Right lobe of liver (tissue), 6 donors: ENCODE data around the gene CAPNS2. TPM values are rescaled to one million over a fixed set of nuclear protein-coding genes. Genes with fewer than 3 reads are reported as not detected.

Experiments
- ATAC-seq, 4 donors: fragments of 200-7000 bp; cut with Tn5 transposase; one replicate each; pipeline ENCODE4 v1.9.1; 2020; ENCODE audit warnings: mild to moderate bottlenecking in 4 of 4, moderate library complexity in 4 of 4
- DNase-seq, 3 donors: peaks; one replicate each; pipeline ENCODE4 v3.0.0-alpha.2; 2020
- H3K27ac ChIP-seq, 3 donors: fragments of 200-600 bp; one replicate each; pipeline ENCODE4 v1.8.0; 2022
- H3K27me3 ChIP-seq, 2 donors: fragments of 200-600 bp; one replicate each; pipeline ENCODE4 v1.8.0; 2022
- H3K36me3 ChIP-seq, 4 donors: fragments of 200-600 bp; sonication (generic) in 1 of 4; one replicate each; pipeline versions ENCODE4 v1.5.1 to v1.8.0; 2017 to 2022; ENCODE audit warnings: control low read depth in 1 of 4
- H3K4me1 ChIP-seq, 4 donors: fragments of 200-600 bp; sonication (generic) in 1 of 4; one replicate each; pipeline versions ENCODE4 v1.5.1 to v1.8.0; 2017 to 2022; ENCODE audit warnings: control low read depth in 1 of 4
- H3K4me3 ChIP-seq, 3 donors: fragments of 200-600 bp; one replicate each; pipeline ENCODE4 v1.8.0; 2022
- H3K9me3 ChIP-seq, 4 donors: fragments of 200-600 bp; sonication (generic) in 1 of 4; one replicate each; pipeline versions ENCODE4 v1.5.1 to v1.8.0; 2017 to 2022; ENCODE audit warnings: control low read depth in 1 of 4
- CTCF ChIP-seq, 4 donors: fragments of 200-600 bp in 3 of 4; fragments of 450-650 bp in 1 of 4; IDR thresholded peaks; one replicate each; pipeline versions ENCODE4 v1.5.1 to v1.8.0; 2016 to 2022; ENCODE audit warnings: antibody characterized with exemption in 4 of 4, mild to moderate bottlenecking in 2 of 4
- POLR2A ChIP-seq: fragments of 450-650 bp; IDR thresholded peaks from one replicate; pipeline ENCODE4 v1.6.1; 2017; ENCODE audit warnings: antibody characterized with exemption, mild to moderate bottlenecking
- WGBS: methylation state at CpG from one replicate; pipeline ENCODE4 v1.1.6; 2018; ENCODE audit warnings: low coverage, low lambda C conversion rate; ENCODE audit not compliant: insufficient coverage; ENCODE audit errors: missing lambda C conversion rate; 5-methylcytosine and 5-hydroxymethylcytosine counted together
- intact Hi-C, 2 donors: fragments of 100-400 bp; cut with DNase I; formaldehyde crosslinking; loops; one replicate each; pipeline versions ENCODE4 v1.11.2 to v1.14.1; 2022
- total RNA-seq, 6 experiments: library from RNA; depleted of rRNA in 2 of 6; stranded (reverse); fragments of >200 nt in 2 of 6; fragmentation: NEBNext Ultra II Directional in 3 of 6; extraction: Animal tissue kit (Norgen Biotek cat#: 25700) in 3 of 6; gene quantifications; one replicate each; pipeline versions ENCODE4 v1.1.0 to v1.2.4, GENCODE V29; 2016 to 2023
- donor health status: DM: no; HTN: yes; CAD: no.
- donor health status: DM: no; HTN: no; CAD: no.
- donor health status: DM: no; HTN: no; CAD: no.
- donor health status: DM: no; HTN: yes; CAD: no.
- donor health status: DM: no; HTN: yes; CAD: no.

Gene CAPNS2
- total RNA-seq, 6 experiments from 2014 or later = 0.20 to 0.31 (median 0.29) TPM; not detected in 3

- Histone ChIP-seq H3K4me1 (no peaks in the 10 kb centered on the region), H3K27me3 (no peaks in the 10 kb centered on the region), H3K9me3 (no peaks in the 10 kb centered on the region), H3K4me3 (no peak overlapping the region), H3K27ac (no peak overlapping the region), H3K36me3 (no peaks in the 10 kb centered on the region)
- intact Hi-C loops = no loop called here
- ATAC-seq = no peak
- TF ChIP-seq POLR2A = no peak
- no peak for DNase-seq
- 56% methylated on average over 2 of the region's 2 CpGs for WGBS
Observed at GRCh38 chr16:55555436-55555835, 11.0 kb upstream of the CAPNS2 start.

GRCh38 chr16:55557186-55557585 is 9.3 kb upstream of the CAPNS2 start:
- ATAC-seq (no peak), DNase-seq (no peak)
- Histone ChIP-seq H3K9me3 (no peaks in the 10 kb centered on the region), H3K27ac (no peak overlapping the region), H3K36me3 (no peaks in the 10 kb centered on the region), H3K27me3 (no peaks in the 10 kb centered on the region), H3K4me1 (no peaks in the 10 kb centered on the region), H3K4me3 (no peak overlapping the region)
- TF ChIP-seq POLR2A = no peak
- TF ChIP-seq CTCF (IDR thresholded peaks at IDR 0.05) = no peak
- intact Hi-C loops = no loop called here

GRCh38 chr16:55559233-55559632 is 7.3 kb upstream of the CAPNS2 start:
- H3K27me3 ChIP-seq = no peaks in the 10 kb centered on the region
- no peak for TF ChIP-seq POLR2A
- TF ChIP-seq CTCF (IDR thresholded peaks at IDR 0.05) = no peak
- H3K4me1 ChIP-seq = no peaks in the 10 kb centered on the region
- DNase-seq (no peak), ATAC-seq (no peak)
- no peaks in the 10 kb centered on the region for H3K9me3 ChIP-seq
- no peak overlapping the region for H3K27ac ChIP-seq
- no peaks in the 10 kb centered on the region for H3K36me3 ChIP-seq
- intact Hi-C loops = no loop called here
- no peak overlapping the region for H3K4me3 ChIP-seq

- Histone ChIP-seq H3K4me3 (no peak overlapping the region), H3K27ac (no peak overlapping the region), H3K36me3 (no peaks in the 10 kb centered on the region), H3K9me3 (no peaks in the 10 kb centered on the region), H3K27me3 (no peaks in the 10 kb centered on the region), H3K4me1 (no peaks in the 10 kb centered on the region)
- TF ChIP-seq CTCF (IDR thresholded peaks at IDR 0.05) = no peak
- TF ChIP-seq POLR2A = no peak
- ATAC-seq (no peak), DNase-seq (no peak)
- intact Hi-C loops = no loop called here
- 100% methylated on average over 1 of the region's 1 CpG for WGBS
Observed at GRCh38 chr16:55559933-55560516, 6.5 kb upstream of the CAPNS2 start.

- Histone ChIP-seq H3K36me3 (no peaks in the 10 kb centered on the region), H3K4me3 (no peak overlapping the region), H3K9me3 (no peaks in the 10 kb centered on the region), H3K4me1 (no peaks in the 10 kb centered on the region), H3K27me3 (no peaks in the 10 kb centered on the region), H3K27ac (no peak overlapping the region)
- ATAC-seq (no peak), DNase-seq (no peak)
- 66% methylated on average over 2 of the region's 2 CpGs for WGBS
- intact Hi-C loops = no loop called here
- TF ChIP-seq CTCF (IDR thresholded peaks at IDR 0.05) (no peak), POLR2A (no peak)
Observed at GRCh38 chr16:55561319-55561848, 5.1 kb upstream of the CAPNS2 start.
